ENCODE data around the gene FAM161B.

The FAM161B gene

GRCh38 chr14:73976125-73976524 is 26.2 kb upstream of the FAM161B start:
- TF ChIP-seq REST (IDR thresholded peaks at IDR 0.05; ENCODE audit: insufficient replicate concordance, low read depth) (no peak), POLR2AphosphoS5 (IDR thresholded peaks at IDR 0.05; ENCODE audit: low read depth) (no peak), CTCF (IDR thresholded peaks at IDR 0.05; ENCODE audit: insufficient read depth, low read length) (no peak), SPI1 (IDR thresholded peaks at IDR 0.05; ENCODE audit: borderline replicate concordance, low read depth) (no peak)
- H3K4me3 ChIP-seq (replicated peaks; ENCODE audit: insufficient read depth, low read length): no peak overlapping the region
- no peak for DNase-seq (ENCODE audit: low read depth in 1 of 2, low spot score in 1 of 2)
- H3K27me3 ChIP-seq (ENCODE audit: insufficient read depth, poor library complexity, severe bottlenecking): no peaks in the 10 kb centered on the region
- H3K27ac ChIP-seq (replicated peaks): no peak overlapping the region

- Histone ChIP-seq H3K27me3 (ENCODE audit: insufficient read depth, poor library complexity, severe bottlenecking) (no peaks in the 10 kb centered on the region), H3K4me3 (replicated peaks; ENCODE audit: insufficient read depth, low read length) (no peak overlapping the region), H3K27ac (replicated peaks) (no peak overlapping the region)
- TF ChIP-seq REST (IDR thresholded peaks at IDR 0.05; ENCODE audit: insufficient replicate concordance, low read depth): no peak
- no peak for TF ChIP-seq POLR2AphosphoS5 (IDR thresholded peaks at IDR 0.05; ENCODE audit: low read depth)
- TF ChIP-seq GABPA (IDR thresholded peaks at IDR 0.05; ENCODE audit: low read depth): no peak
- TF ChIP-seq SPI1 (IDR thresholded peaks at IDR 0.05; ENCODE audit: borderline replicate concordance, low read depth): no peak
- TF ChIP-seq CTCF (IDR thresholded peaks at IDR 0.05; ENCODE audit: insufficient read depth, low read length): no peak
- no peak for DNase-seq (ENCODE audit: low read depth in 1 of 2, low spot score in 1 of 2)
Observed at GRCh38 chr14:73973497-73973896, 23.6 kb upstream of the FAM161B start.

GRCh38 chr14:73968885-73969284 is 19.0 kb upstream of the FAM161B start:
- TF ChIP-seq CTCF (IDR thresholded peaks at IDR 0.05; ENCODE audit: insufficient read depth, low read length) (no peak), REST (IDR thresholded peaks at IDR 0.05; ENCODE audit: insufficient replicate concordance, low read depth) (no peak), POLR2AphosphoS5 (IDR thresholded peaks at IDR 0.05; ENCODE audit: low read depth) (no peak), SPI1 (IDR thresholded peaks at IDR 0.05; ENCODE audit: borderline replicate concordance, low read depth) (no peak), GABPA (IDR thresholded peaks at IDR 0.05; ENCODE audit: low read depth) (no peak)
- no peak overlapping the region for H3K4me3 ChIP-seq (replicated peaks; ENCODE audit: insufficient read depth, low read length)
- DNase-seq (ENCODE audit: low read depth in 1 of 2, low spot score in 1 of 2): no peak
- H3K27me3 ChIP-seq (ENCODE audit: insufficient read depth, poor library complexity, severe bottlenecking): no peaks in the 10 kb centered on the region
- no peak overlapping the region for H3K27ac ChIP-seq (replicated peaks)

Data from HL-60 (cell line).